CD4-positive, alpha-beta memory T cell (primary cell): ENCODE data around the gene SLC6A19. TPM values are rescaled to one million over a fixed set of nuclear protein-coding genes. Genes with fewer than 3 reads are reported as not detected.

Experiments
- CTCF ChIA-PET: fragments of 350-600 bp; sonication (Branson Sonifier 250); formaldehyde crosslinking; loops from one replicate; lab custom pipeline; 2021; ENCODE audit warnings: inconsistent platforms; ENCODE audit not compliant: partially characterized antibody; lab: Charles Lee
- POLR2A ChIA-PET: fragments of 350-600 bp; sonication (Branson Sonifier 250); formaldehyde crosslinking; loops from one replicate; lab custom pipeline; 2021; ENCODE audit not compliant: partially characterized antibody; lab: Charles Lee
- DNase-seq, 5 donors: peaks; one replicate each; pipeline versions ENCODE4 v3.0.0 to v3.0.0-alpha.2; 2020 to 2022; ENCODE audit warnings: mixed read lengths in 1 of 5
- H3K27ac ChIP-seq: one replicate; pipeline ENCODE4 v1.7.0; 2013; ENCODE audit warnings: low read depth, low read length
- H3K27me3 ChIP-seq: 2 replicates; pipeline ENCODE4 v1.7.0; 2013; ENCODE audit warnings: mild to moderate bottlenecking, low read length, moderate library complexity; ENCODE audit not compliant: insufficient read depth
- H3K36me3 ChIP-seq: 2 replicates; pipeline ENCODE4 v1.7.0; 2013; ENCODE audit warnings: mild to moderate bottlenecking, low read length, moderate library complexity; ENCODE audit not compliant: insufficient read depth
- H3K4me1 ChIP-seq: 2 replicates; pipeline ENCODE4 v1.7.0; 2013; ENCODE audit warnings: mild to moderate bottlenecking, low read length, moderate library complexity; ENCODE audit not compliant: insufficient read depth
- H3K4me3 ChIP-seq, 2 donors: one replicate each; pipeline ENCODE4 v1.7.0; 2013; ENCODE audit warnings: low read length in 2 of 2, mild to moderate bottlenecking in 1 of 2
- H3K9me3 ChIP-seq, 2 donors: one replicate each; pipeline ENCODE4 v1.7.0; 2013; ENCODE audit warnings: low read length in 2 of 2, control low read depth in 1 of 2; ENCODE audit not compliant: control insufficient read depth in 1 of 2
- H3K27ac Mint-ChIP-seq, 7 donors: one replicate each; pipeline ENCODE4 v1.8.0; 2020 to 2021; ENCODE audit warnings: mixed read lengths in 7 of 7, mild to moderate bottlenecking in 6 of 7, inconsistent platforms in 3 of 7, moderate library complexity in 3 of 7
- H3K27me3 Mint-ChIP-seq, 2 donors: one replicate each; pipeline ENCODE4 v1.8.0; 2020 to 2021; ENCODE audit warnings: mixed read lengths in 2 of 2
- H3K36me3 Mint-ChIP-seq, 2 donors: one replicate each; pipeline ENCODE4 v1.8.0; 2020 to 2021; ENCODE audit warnings: mixed read lengths in 2 of 2, inconsistent platforms in 1 of 2, mild to moderate bottlenecking in 1 of 2
- H3K4me1 Mint-ChIP-seq, 4 donors: one replicate each; pipeline ENCODE4 v1.8.0; 2020 to 2021; ENCODE audit warnings: mixed read lengths in 4 of 4, mild to moderate bottlenecking in 1 of 4
- H3K4me3 Mint-ChIP-seq, 8 donors: one replicate each; pipeline ENCODE4 v1.8.0; 2020 to 2021; ENCODE audit warnings: mixed read lengths in 8 of 8, mild to moderate bottlenecking in 7 of 8, moderate library complexity in 6 of 8, inconsistent platforms in 3 of 8
- H3K9me3 Mint-ChIP-seq, 8 donors: one replicate each; pipeline ENCODE4 v1.8.0; 2020 to 2021; ENCODE audit warnings: mixed read lengths in 8 of 8, mild to moderate bottlenecking in 5 of 8, inconsistent platforms in 3 of 8, moderate library complexity in 1 of 8
- intact Hi-C: fragments of 100-400 bp; cut with micrococcal nuclease; formaldehyde crosslinking; loops from one replicate; pipeline ENCODE4 v1.15.1; 2023
- polyA plus RNA-seq, 2 donors: library from polyadenylated mRNA; unstranded; fragments of 300-500 nt; fragmentation: Illumina TruSeq; gene quantifications; one replicate each; pipeline ENCODE4 v1.2.3, GENCODE V29; 2021
- total RNA-seq, 2 experiments: library from RNA; stranded (reverse); gene quantifications; one replicate each; pipeline ENCODE4 v1.2.3, GENCODE V29; 2021

The SLC6A19 gene
- total and polyA plus RNA-seq, 4 experiments from 2014 or later = not detected

DNA sequence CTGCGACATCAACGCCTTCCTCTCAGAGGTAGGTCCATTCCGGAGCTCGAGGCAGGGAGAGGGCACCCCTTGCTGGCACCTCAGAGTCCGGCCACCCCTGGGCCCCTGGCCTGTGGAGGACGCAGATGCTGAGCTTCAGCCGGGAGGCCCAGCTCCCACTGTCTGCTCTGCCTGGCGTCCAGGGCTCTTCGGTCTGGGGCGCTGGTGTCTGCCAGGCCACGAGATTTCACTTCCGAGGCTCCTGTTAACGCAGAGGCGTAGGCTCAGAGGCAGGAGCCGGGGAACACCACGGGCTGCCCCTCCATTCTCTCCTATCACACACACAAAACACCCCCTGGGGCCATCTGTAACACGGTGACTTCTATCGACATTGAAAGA, 15.5 kb downstream of the SLC6A19 start:
- no peak overlapping the region for H3K27ac ChIP-seq
- no peak overlapping the region for H3K27ac Mint-ChIP-seq
- H3K27me3 Mint-ChIP-seq = no peaks in the 10 kb centered on the region
- no peaks in the 10 kb centered on the region for H3K9me3 ChIP-seq
- intact Hi-C loops = no loop called here
- peak overlapping the region in 1 of 8 donors; percentile 20 for H3K4me3 Mint-ChIP-seq
- H3K36me3 Mint-ChIP-seq = no peaks in the 10 kb centered on the region
- no peak for DNase-seq
- H3K9me3 Mint-ChIP-seq = peaks cover 0 to 3% (median 0%) of the 10 kb centered on the region in 8 donors
- H3K4me1 ChIP-seq = no peaks in the 10 kb centered on the region
- H3K4me1 Mint-ChIP-seq = no peaks in the 10 kb centered on the region
- no peak overlapping the region for H3K4me3 ChIP-seq
- POLR2A ChIA-PET = no interaction called here
- CTCF ChIA-PET = no interaction called here
- H3K27me3 ChIP-seq = no peaks in the 10 kb centered on the region
- H3K36me3 ChIP-seq = no peaks in the 10 kb centered on the region

DNA sequence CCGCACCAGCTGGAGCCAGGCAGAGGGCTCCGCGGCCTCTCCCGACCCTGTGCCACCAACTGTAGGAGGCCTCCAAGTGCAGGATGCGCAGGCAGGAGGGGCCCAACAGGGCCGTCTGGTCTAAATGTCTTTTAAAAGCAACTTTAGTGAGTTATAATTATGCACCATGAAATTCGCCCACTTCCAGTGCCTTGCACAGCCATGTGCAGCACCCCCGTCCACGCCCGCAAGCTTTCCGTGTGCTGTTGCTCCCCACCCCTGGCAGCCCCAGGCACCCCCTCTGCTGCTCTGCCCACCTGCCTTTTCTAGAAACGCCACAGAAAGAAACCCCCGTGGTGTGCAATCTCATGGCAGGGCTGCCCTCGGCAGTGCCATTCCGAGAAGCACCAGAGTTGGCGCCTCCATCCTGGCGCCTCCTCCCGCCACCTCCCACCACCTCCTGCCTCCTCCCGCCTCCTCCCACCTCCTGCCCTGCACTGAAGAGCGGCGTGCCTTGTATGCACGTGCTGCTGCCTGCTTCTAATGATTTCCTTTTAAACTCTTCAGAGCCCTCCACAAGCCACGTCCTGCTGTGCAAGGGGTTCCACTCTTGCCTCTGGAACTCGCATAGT, 16.3 kb downstream of the SLC6A19 start:
- intact Hi-C loops = no loop called here
- Histone ChIP-seq H3K4me1 (no peaks in the 10 kb centered on the region), H3K27me3 (no peaks in the 10 kb centered on the region), H3K36me3 (no peaks in the 10 kb centered on the region), H3K27ac (no peak overlapping the region), H3K9me3 (no peaks in the 10 kb centered on the region), H3K4me3 (no peak overlapping the region)
- ChIA-PET POLR2A (no interaction called here), CTCF (no interaction called here)
- Mint-ChIP-seq H3K36me3 (no peaks in the 10 kb centered on the region), H3K9me3 (peaks cover 0 to 3% (median 0%) of the 10 kb centered on the region in 8 donors), H3K4me1 (no peaks in the 10 kb centered on the region), H3K27me3 (no peaks in the 10 kb centered on the region), H3K27ac (no peak overlapping the region), H3K4me3 (no peak overlapping the region)
- DNase-seq = no peak

DNA sequence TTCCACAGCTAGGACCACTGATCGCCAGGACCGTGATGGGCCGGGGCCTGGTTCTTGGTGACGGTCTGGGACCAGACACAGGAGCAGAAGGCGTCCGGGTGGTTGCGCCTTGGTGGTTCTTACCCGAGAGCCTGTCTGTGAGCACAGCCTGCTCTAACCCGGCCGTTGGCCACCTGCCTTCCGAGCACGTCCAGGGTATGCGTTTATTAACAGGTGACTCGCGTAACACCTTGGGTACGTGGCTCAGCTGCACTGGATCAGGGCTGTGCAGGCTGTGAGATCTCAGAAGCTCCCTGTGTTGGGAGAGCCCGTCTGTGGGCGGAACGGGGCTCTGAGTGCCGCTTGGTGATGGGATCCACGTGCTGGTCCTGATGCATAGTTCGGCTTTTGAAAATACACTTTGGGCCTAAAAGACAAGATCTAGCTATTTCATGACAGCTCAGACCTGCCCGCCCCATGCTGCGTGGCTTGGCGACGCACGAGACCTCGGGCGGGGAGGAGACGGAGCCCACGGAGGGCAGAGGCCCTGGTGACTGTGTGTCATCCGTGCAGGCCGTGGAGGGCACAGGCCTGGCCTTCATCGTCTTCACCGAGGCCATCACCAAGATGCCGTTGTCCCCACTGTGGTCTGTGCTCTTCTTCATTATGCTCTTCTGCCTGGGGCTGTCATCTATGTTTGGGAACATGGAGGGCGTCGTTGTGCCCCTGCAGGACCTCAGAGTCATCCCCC, 17.1 kb downstream of the SLC6A19 start:
- no peaks in the 10 kb centered on the region for H3K9me3 ChIP-seq
- Mint-ChIP-seq H3K4me3 (no peak overlapping the region), H3K27me3 (no peaks in the 10 kb centered on the region), H3K27ac (no peak overlapping the region), H3K4me1 (no peaks in the 10 kb centered on the region), H3K9me3 (peaks cover 0 to 3% (median 0%) of the 10 kb centered on the region in 8 donors), H3K36me3 (no peaks in the 10 kb centered on the region)
- POLR2A ChIA-PET = no interaction called here
- no peak overlapping the region for H3K4me3 ChIP-seq
- H3K4me1 ChIP-seq = no peaks in the 10 kb centered on the region
- H3K36me3 ChIP-seq = no peaks in the 10 kb centered on the region
- CTCF ChIA-PET = no interaction called here
- no peaks in the 10 kb centered on the region for H3K27me3 ChIP-seq
- DNase-seq = no peak
- intact Hi-C loops = no loop called here
- no peak overlapping the region for H3K27ac ChIP-seq

DNA sequence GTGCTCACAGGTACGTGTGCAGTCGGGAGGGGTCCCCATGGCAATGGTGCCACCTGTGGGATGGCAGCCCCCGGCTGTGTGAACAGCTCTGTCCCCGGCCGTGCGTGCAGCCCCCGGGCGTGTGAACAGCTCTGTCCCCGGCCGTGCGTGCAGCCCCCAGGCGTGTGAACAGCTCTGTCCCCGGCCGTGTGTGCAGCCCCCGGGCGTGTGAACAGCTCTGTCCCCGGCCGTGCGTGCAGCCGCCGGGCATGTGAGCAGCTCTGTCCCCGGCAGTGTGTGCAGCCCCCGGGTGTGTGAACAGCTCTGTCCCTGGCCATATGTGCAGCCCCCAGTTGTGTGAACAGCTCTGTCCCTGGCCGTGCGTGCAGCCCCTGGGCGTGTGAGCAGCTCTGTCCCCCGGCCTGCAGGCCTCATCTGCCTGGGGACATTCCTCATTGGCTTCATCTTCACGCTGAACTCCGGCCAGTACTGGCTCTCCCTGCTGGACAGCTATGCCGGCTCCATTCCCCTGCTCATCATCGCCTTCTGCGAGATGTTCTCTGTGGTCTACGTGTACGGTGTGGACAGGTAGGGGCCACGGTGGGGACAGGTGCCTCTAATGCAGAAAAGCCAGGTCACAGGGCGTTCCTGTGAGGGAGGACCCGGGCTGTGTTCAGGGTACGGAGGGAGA, 17.8 kb downstream of the SLC6A19 start:
- Mint-ChIP-seq H3K27me3 (no peaks in the 10 kb centered on the region), H3K4me3 (no peak overlapping the region), H3K4me1 (no peaks in the 10 kb centered on the region), H3K27ac (no peak overlapping the region), H3K9me3 (peaks cover 0 to 3% (median 0%) of the 10 kb centered on the region in 8 donors), H3K36me3 (no peaks in the 10 kb centered on the region)
- Histone ChIP-seq H3K4me1 (no peaks in the 10 kb centered on the region), H3K36me3 (no peaks in the 10 kb centered on the region), H3K27me3 (no peaks in the 10 kb centered on the region), H3K27ac (no peak overlapping the region), H3K4me3 (no peak overlapping the region), H3K9me3 (no peaks in the 10 kb centered on the region)
- ChIA-PET POLR2A (no interaction called here), CTCF (no interaction called here)
- no peak for DNase-seq
- intact Hi-C loops = no loop called here

DNA sequence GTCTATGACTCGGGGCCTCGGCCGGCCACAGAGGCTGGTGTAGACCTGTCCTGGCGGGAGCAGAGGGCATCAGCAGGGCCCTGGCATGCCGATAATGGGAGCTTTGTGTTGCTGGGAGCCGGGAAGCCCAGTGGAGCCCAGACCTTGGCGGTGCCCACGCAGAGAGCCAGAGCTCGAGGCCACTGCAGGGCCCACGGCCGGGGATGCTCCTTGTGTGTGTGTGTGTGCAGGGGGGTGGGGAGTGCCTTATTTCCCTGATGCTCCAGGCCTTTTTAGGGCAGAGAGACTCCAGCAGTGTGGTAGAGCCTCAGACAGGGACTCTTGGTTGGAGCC, 18.3 kb downstream of the SLC6A19 start:
- Histone ChIP-seq H3K27ac (no peak overlapping the region), H3K4me1 (no peaks in the 10 kb centered on the region), H3K36me3 (no peaks in the 10 kb centered on the region), H3K27me3 (no peaks in the 10 kb centered on the region), H3K4me3 (no peak overlapping the region), H3K9me3 (no peaks in the 10 kb centered on the region)
- Mint-ChIP-seq H3K27ac (no peak overlapping the region), H3K36me3 (no peaks in the 10 kb centered on the region), H3K9me3 (peaks cover 0 to 3% (median 0%) of the 10 kb centered on the region in 8 donors), H3K4me3 (no peak overlapping the region), H3K4me1 (no peaks in the 10 kb centered on the region), H3K27me3 (no peaks in the 10 kb centered on the region)
- intact Hi-C loops = no loop called here
- CTCF ChIA-PET = no interaction called here
- POLR2A ChIA-PET = no interaction called here
- no peak for DNase-seq

DNA sequence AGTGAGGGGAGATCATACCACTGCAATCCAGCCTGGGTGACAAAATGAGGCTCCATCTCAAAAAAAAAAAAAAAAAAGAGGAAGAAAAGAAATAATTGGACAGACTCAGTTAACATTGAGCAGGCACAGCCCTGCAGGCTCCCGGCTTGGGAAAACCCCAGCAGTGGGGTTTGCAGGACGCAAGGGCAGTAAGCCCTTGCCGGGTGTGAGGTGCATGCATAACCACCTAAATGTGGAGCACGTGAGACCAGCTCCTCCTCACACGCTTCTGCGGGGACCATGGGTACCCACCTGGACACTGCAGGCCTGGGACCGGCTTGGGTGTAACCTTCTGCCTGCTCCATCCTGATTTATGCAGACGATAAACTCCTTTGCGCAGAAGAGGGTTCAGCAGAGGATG, 19.0 kb downstream of the SLC6A19 start:
- no peak overlapping the region for H3K27ac ChIP-seq
- Mint-ChIP-seq H3K27me3 (no peaks in the 10 kb centered on the region), H3K36me3 (no peaks in the 10 kb centered on the region), H3K4me1 (no peaks in the 10 kb centered on the region), H3K9me3 (peaks cover 0 to 3% (median 0%) of the 10 kb centered on the region in 8 donors), H3K27ac (no peak overlapping the region), H3K4me3 (no peak overlapping the region)
- no peaks in the 10 kb centered on the region for H3K36me3 ChIP-seq
- no peaks in the 10 kb centered on the region for H3K4me1 ChIP-seq
- no peaks in the 10 kb centered on the region for H3K27me3 ChIP-seq
- DNase-seq = no peak
- ChIA-PET POLR2A (no interaction called here), CTCF (no interaction called here)
- H3K4me3 ChIP-seq = no peak overlapping the region
- intact Hi-C loops = no loop called here
- H3K9me3 ChIP-seq = no peaks in the 10 kb centered on the region

DNA sequence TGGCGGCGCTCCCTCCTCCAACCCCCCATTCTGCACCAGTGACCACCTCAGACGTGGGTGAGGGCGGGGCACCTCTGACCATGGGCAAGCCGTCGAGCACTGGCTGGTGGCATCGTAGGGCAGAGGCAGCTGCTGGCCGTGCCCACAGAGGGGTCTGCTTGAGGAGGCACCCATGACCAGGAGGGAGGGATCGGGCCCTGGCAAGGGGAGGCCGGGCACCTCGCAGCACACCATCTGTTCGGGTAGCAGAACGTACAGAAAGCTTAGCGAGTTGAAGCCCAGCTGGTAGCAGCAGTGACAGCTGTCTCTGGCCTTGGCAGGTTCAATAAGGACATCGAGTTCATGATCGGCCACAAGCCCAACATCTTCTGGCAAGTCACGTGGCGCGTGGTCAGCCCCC, 19.4 kb downstream of the SLC6A19 start:
- Mint-ChIP-seq H3K27ac (no peak overlapping the region), H3K36me3 (no peaks in the 10 kb centered on the region), H3K9me3 (no peaks in the 10 kb centered on the region), H3K27me3 (no peaks in the 10 kb centered on the region), H3K4me1 (no peaks in the 10 kb centered on the region), H3K4me3 (no peak overlapping the region)
- H3K27me3 ChIP-seq = no peaks in the 10 kb centered on the region
- no peak overlapping the region for H3K4me3 ChIP-seq
- intact Hi-C loops = no loop called here
- H3K9me3 ChIP-seq = no peaks in the 10 kb centered on the region
- H3K36me3 ChIP-seq = no peaks in the 10 kb centered on the region
- H3K4me1 ChIP-seq = no peaks in the 10 kb centered on the region
- CTCF ChIA-PET = no interaction called here
- POLR2A ChIA-PET = no interaction called here
- no peak for DNase-seq
- H3K27ac ChIP-seq = no peak overlapping the region
